ENCODE measurements around the gene FSTL4.
"Not testable (repeated sequence)": the region's sequence is repeated elsewhere in the genome, so short reads cannot be mapped to it uniquely, and the experiment has no call there.

Gene FSTL4

DNA sequence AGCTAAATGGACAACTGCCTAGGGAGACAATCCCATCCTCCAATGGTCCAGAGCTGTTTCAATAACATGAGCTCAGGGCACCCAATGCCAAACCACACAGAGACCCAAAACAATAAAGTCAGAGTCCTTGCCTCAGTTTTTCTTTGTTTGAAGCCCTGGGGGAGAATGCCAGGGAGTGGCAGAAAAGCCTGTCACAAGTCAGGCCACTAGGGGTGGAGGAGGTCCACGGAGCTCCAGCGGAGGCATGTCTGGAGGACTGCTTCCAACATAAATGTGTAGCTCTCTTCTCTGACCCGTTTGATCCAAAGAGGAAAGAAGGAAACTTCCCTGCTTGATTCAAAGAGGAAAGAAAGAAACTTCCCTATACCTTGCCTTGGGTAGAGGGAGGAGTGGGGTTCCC, 385.3 kb downstream of the FSTL4 start:
- H3K4me1 Mint-ChIP-seq (ENCODE audit: low read depth) = no peaks in the 10 kb centered on the region
- no peaks in the 10 kb centered on the region for H3K9me3 Mint-ChIP-seq
- peaks cover 14% of the 10 kb centered on the region for H3K27me3 Mint-ChIP-seq (ENCODE audit: low read depth)
- H3K27ac Mint-ChIP-seq = no peak overlapping the region
- no peaks in the 10 kb centered on the region for H3K36me3 Mint-ChIP-seq (ENCODE audit: low read depth)
- no peak overlapping the region for H3K4me3 Mint-ChIP-seq

DNA sequence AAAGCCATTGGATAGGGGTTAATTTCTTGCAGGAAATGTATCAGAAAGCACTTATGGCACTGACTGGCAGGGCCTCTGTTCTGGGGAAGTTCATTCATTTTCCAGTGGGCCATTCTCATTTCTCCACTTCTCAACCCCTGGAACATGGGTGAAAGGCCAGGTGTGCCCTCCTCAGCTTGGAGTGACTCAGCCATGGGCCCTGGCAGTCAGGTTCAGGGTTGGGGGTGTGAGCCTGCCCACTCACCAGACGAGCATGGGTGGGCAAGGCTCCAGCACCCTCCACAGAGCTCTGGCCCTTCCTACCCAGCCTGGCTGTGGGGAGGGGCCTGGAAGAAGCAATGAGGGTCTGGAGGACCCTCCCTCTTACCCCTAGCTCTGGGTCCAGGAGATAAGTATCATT, 386.2 kb downstream of the FSTL4 start:
- H3K27me3 Mint-ChIP-seq (ENCODE audit: low read depth) = peaks cover 14% of the 10 kb centered on the region
- H3K4me1 Mint-ChIP-seq (ENCODE audit: low read depth) = no peaks in the 10 kb centered on the region
- no peak overlapping the region for H3K27ac Mint-ChIP-seq
- H3K9me3 Mint-ChIP-seq = no peaks in the 10 kb centered on the region
- H3K4me3 Mint-ChIP-seq = no peak overlapping the region
- H3K36me3 Mint-ChIP-seq (ENCODE audit: low read depth) = no peaks in the 10 kb centered on the region

DNA sequence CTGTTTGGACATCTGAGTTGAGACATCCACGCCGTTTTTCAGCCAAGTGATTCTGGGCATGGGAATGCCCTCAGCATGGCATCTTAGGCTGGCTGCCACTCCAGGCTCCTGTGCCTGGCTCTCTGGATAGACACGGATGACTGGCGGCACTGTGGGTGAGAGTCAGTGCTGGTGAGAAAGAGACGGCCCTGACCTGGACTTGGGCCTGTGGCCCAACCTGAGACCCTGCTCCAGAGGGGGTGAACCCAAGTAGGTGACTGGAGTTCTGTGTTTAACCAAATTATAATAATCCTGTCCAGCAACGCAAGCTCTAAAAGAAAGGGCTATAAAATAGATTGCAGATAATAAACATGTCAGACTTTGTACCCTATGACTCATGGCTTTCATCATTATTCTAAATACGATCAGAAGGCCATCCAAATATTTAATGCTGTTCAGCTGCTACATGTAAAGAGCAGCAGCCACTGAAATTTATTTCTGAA, 386.6 kb downstream of the FSTL4 start:
- no peaks in the 10 kb centered on the region for H3K36me3 Mint-ChIP-seq (ENCODE audit: low read depth)
- no peak overlapping the region for H3K27ac Mint-ChIP-seq
- H3K4me3 Mint-ChIP-seq = no peak overlapping the region
- H3K27me3 Mint-ChIP-seq (ENCODE audit: low read depth) = peaks cover 14% of the 10 kb centered on the region
- H3K9me3 Mint-ChIP-seq = no peaks in the 10 kb centered on the region
- H3K4me1 Mint-ChIP-seq (ENCODE audit: low read depth) = no peaks in the 10 kb centered on the region

GRCh38 chr5:133222979-133223378, 389.4 kb downstream of the FSTL4 start:
- Mint-ChIP-seq H3K27me3 (ENCODE audit: low read depth) (peaks cover 10% of the 10 kb centered on the region), H3K4me1 (ENCODE audit: low read depth) (no peaks in the 10 kb centered on the region), H3K4me3 (no peak overlapping the region), H3K9me3 (no peaks in the 10 kb centered on the region), H3K36me3 (ENCODE audit: low read depth) (no peaks in the 10 kb centered on the region), H3K27ac (no peak overlapping the region)

- Mint-ChIP-seq H3K36me3 (ENCODE audit: low read depth) (no peaks in the 10 kb centered on the region), H3K27me3 (ENCODE audit: low read depth) (peaks cover 11% of the 10 kb centered on the region), H3K9me3 (no peaks in the 10 kb centered on the region), H3K27ac (no peak overlapping the region), H3K4me1 (ENCODE audit: low read depth) (no peaks in the 10 kb centered on the region), H3K4me3 (no peak overlapping the region)
These were observed 389.8 kb downstream of the FSTL4 start for GRCh38 chr5:133222521-133222920.

GRCh38 chr5:133222040-133222439, 390.3 kb downstream of the FSTL4 start:
- Mint-ChIP-seq H3K36me3 (ENCODE audit: low read depth) (no peaks in the 10 kb centered on the region), H3K27me3 (ENCODE audit: low read depth) (peaks cover 8% of the 10 kb centered on the region), H3K9me3 (no peaks in the 10 kb centered on the region), H3K4me3 (no peak overlapping the region), H3K4me1 (ENCODE audit: low read depth) (no peaks in the 10 kb centered on the region), H3K27ac (no peak overlapping the region)

GRCh38 chr5:133220851-133221674, 391.3 kb downstream of the FSTL4 start:
- H3K4me3 Mint-ChIP-seq = no peak overlapping the region
- H3K27me3 Mint-ChIP-seq (ENCODE audit: low read depth) = peaks cover 8% of the 10 kb centered on the region
- no peaks in the 10 kb centered on the region for H3K4me1 Mint-ChIP-seq (ENCODE audit: low read depth)
- H3K27ac Mint-ChIP-seq = no peak overlapping the region
- H3K9me3 Mint-ChIP-seq = no peaks in the 10 kb centered on the region
- H3K36me3 Mint-ChIP-seq (ENCODE audit: low read depth) = no peaks in the 10 kb centered on the region

DNA sequence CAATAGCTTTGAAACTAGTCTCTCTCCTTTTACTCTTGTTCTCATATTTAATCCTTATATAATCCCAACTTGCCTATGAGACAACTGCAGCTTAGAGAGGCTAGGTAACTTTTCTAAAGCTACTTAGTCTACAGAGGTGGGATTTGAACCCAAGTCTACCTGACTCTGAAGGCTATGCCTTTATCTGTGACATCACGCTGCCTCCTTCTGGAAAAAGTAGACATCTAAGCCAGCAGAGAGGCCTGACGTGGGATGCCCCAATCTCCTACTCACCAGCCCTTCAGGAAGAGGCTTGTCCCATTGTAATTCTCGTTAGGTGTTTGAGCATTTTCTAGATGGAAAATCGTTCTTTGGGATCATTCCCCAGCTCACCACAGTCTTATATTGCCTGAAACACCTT, 393.0 kb downstream of the FSTL4 start:
- H3K27me3 Mint-ChIP-seq (ENCODE audit: low read depth) = peaks cover 8% of the 10 kb centered on the region
- no peaks in the 10 kb centered on the region for H3K36me3 Mint-ChIP-seq (ENCODE audit: low read depth)
- no peaks in the 10 kb centered on the region for H3K9me3 Mint-ChIP-seq
- no peak overlapping the region for H3K4me3 Mint-ChIP-seq
- no peaks in the 10 kb centered on the region for H3K4me1 Mint-ChIP-seq (ENCODE audit: low read depth)
- no peak overlapping the region for H3K27ac Mint-ChIP-seq

DNA sequence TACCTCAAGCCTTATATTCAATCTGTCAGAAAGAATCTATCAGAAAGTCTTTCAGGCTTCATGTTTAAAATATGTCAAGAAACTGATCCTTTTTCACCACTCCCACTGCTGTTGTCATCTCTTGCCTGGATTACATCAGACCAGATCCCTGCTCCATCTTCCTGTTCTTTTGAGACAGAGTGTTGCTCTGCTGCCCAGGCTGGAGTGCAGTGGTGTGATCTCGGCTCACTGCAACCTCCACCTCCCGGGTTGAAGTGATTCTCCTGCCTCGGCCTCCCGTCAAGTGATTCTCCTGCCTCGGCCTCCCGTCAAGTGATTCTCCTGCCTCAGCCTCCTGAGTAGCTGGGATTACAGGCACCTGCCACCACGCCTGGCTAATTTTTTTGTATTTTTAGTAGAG, 396.2 kb downstream of the FSTL4 start:
- H3K27me3 Mint-ChIP-seq (ENCODE audit: low read depth); H3K4me1 Mint-ChIP-seq (ENCODE audit: low read depth); H3K9me3 Mint-ChIP-seq; H3K36me3 Mint-ChIP-seq (ENCODE audit: low read depth); H3K27ac Mint-ChIP-seq; H3K4me3 Mint-ChIP-seq: not testable (repeated sequence)

GRCh38 chr5:133214153-133214820, 398.1 kb downstream of the FSTL4 start:
- no peaks in the 10 kb centered on the region for H3K4me1 Mint-ChIP-seq (ENCODE audit: low read depth)
- H3K4me3 Mint-ChIP-seq = no peak overlapping the region
- no peak overlapping the region for H3K27ac Mint-ChIP-seq
- peaks cover 4% of the 10 kb centered on the region for H3K27me3 Mint-ChIP-seq (ENCODE audit: low read depth)
- no peaks in the 10 kb centered on the region for H3K9me3 Mint-ChIP-seq
- no peaks in the 10 kb centered on the region for H3K36me3 Mint-ChIP-seq (ENCODE audit: low read depth)

DNA sequence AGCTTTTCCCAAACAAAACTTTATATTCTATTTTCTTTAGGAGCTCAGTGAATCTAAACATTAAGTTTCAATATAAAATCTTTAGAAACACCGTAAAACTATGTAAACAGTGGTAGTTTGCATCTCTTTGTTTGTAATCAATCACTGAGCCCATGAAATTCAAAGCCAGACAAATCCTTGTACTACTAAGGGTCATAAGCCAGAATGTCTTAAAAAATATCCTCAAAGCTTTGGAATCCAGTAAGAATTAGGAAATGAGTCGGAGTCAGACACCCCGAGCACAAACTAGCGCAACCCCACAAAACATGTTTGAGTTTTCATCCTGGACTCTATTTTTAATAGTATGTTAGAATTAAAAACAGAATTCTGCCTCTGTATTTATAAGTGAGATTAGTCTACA, 406.7 kb downstream of the FSTL4 start:
- Mint-ChIP-seq H3K9me3 (no peaks in the 10 kb centered on the region), H3K27ac (no peak overlapping the region), H3K4me1 (ENCODE audit: low read depth) (no peaks in the 10 kb centered on the region), H3K36me3 (ENCODE audit: low read depth) (no peaks in the 10 kb centered on the region), H3K4me3 (no peak overlapping the region), H3K27me3 (ENCODE audit: low read depth) (peaks cover 21% of the 10 kb centered on the region)

DNA sequence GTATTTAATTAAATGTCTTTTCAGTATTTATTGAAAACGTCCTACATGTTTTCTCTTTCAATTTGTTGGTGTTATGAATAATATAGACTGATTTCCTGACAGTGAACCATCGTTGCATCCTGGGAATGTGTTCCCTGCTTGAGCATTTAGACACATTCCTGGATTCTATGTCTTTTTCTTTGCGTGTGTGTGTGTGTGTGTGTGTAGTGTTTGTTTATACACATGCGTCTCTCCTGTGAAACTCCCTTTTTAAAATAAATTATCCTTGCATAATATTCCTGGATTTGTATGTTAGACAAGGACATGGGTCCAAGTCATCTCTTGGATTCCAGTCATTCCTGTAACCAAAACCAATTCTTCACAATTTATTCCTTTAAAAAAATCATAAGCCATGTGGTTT, 407.1 kb downstream of the FSTL4 start:
- H3K9me3 Mint-ChIP-seq = no peaks in the 10 kb centered on the region
- no peaks in the 10 kb centered on the region for H3K36me3 Mint-ChIP-seq (ENCODE audit: low read depth)
- H3K4me3 Mint-ChIP-seq = no peak overlapping the region
- H3K27me3 Mint-ChIP-seq (ENCODE audit: low read depth) = peaks cover 21% of the 10 kb centered on the region
- H3K4me1 Mint-ChIP-seq (ENCODE audit: low read depth) = no peaks in the 10 kb centered on the region
- H3K27ac Mint-ChIP-seq = no peak overlapping the region

DNA sequence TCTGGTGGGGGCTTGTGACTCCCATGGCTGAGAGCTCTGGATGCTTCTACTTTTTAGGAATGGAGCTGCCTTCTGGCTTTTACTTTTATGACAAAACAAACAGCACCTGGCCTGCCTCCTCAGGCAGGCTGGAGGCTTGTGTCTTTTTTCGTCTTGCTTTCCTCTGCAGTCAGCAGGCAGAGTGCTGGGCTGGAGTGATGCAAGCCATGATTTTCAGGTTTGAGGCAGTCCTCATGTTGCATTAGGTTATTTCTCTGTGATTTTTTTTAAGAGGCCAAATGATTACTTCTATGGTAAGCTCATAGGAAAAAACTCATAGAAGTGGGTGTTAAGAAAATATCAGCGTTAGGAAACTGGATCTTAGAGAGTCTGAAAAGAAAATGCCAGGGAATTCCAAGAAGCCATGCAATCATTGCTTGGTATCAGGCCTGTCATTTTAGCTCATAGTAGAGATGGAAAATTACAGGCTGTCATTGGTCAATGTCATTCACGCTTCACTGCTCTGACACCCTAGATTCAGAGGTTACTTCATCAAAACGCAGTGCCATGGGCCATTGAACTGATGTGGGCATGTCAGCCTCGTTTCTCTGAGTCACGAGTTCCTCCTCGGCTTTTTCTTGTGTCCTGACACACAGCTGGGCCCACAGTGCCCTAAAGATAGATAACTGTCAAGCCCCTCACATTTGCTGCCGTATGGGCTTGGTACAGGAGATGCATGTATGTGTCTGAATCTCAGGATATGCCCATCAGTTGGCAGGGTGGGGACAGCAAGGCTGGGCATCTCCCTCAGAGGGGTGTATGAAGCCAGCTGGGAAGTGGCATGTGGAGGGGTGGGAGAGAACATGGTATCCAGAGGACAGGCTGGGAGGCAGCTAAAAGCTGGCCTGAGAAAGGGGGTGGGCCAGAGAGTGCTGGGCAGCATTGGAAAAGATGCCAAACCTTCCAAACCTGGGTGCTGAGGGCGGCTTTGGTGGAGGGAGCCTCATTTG, 408.7 kb downstream of the FSTL4 start:
- no peaks in the 10 kb centered on the region for H3K9me3 Mint-ChIP-seq
- no peaks in the 10 kb centered on the region for H3K36me3 Mint-ChIP-seq (ENCODE audit: low read depth)
- H3K4me3 Mint-ChIP-seq = no peak overlapping the region
- no peak overlapping the region for H3K27ac Mint-ChIP-seq
- no peaks in the 10 kb centered on the region for H3K4me1 Mint-ChIP-seq (ENCODE audit: low read depth)
- H3K27me3 Mint-ChIP-seq (ENCODE audit: low read depth) = peaks cover 25% of the 10 kb centered on the region

- Mint-ChIP-seq H3K27me3 (ENCODE audit: low read depth) (peaks cover 21% of the 10 kb centered on the region), H3K9me3 (no peaks in the 10 kb centered on the region), H3K36me3 (ENCODE audit: low read depth) (no peaks in the 10 kb centered on the region), H3K27ac (no peak overlapping the region), H3K4me3 (no peak overlapping the region), H3K4me1 (ENCODE audit: low read depth) (no peaks in the 10 kb centered on the region)
These were observed 410.2 kb downstream of the FSTL4 start for GRCh38 chr5:133202066-133202665.

Data from T-helper 1 cell treated with Interleukin-12 subunit alpha and Interleukin-12 subunit beta and Interleukin-4 antibody, amounts not matched to agents 30 μg/mL and 1 μg/mL, for 36 hours (primary cell).